A549 (cell line): ENCODE results near the gene CDC20.

ENCODE experiments used
- CBX8 ChIP-seq: fragments of 200-600 bp; sonication (generic); IDR thresholded peaks from 2 replicates; pipeline ENCODE4 v1.6.1; 2016
- ESRRA ChIP-seq: fragments of 150-350 bp; IDR thresholded peaks from 2 replicates; pipeline ENCODE4 v1.6.1; 2014; ENCODE audit warnings: mild to moderate bottlenecking, low read length, borderline replicate concordance
- HDAC2 ChIP-seq: fragments of 200-600 bp; sonication (generic); IDR thresholded peaks from 2 replicates; pipeline ENCODE4 v1.6.1; 2016
- HOXB5 ChIP-seq: fragments of 250-450 bp; sonication (Bioruptor Pico); IDR thresholded peaks from 2 replicates; pipeline ENCODE4 v1.5.0; 2020; ENCODE audit warnings: mild to moderate bottlenecking, moderate library complexity
- JUN ChIP-seq, 2 experiments: fragments of >200 bp; sonication (Bioruptor Twin); formaldehyde crosslinking; IDR thresholded peaks; 2 replicates in 1 of 2; 3 replicates in 1 of 2; pipeline ENCODE4 v1.6.1; 2016 to 2017
- MAZ ChIP-seq: fragments of 150-350 bp; IDR thresholded peaks from 2 replicates; pipeline ENCODE4 v1.6.1; 2014; ENCODE audit warnings: antibody characterized with exemption, low read depth, low read length, borderline replicate concordance
- RFX5 ChIP-seq: fragments of 450-650 bp; IDR thresholded peaks from 2 replicates; pipeline ENCODE4 v1.7.1; 2014; ENCODE audit warnings: antibody characterized with exemption, mild to moderate bottlenecking, moderate library complexity
- SMC3 ChIP-seq: fragments of >200 bp; sonication (Bioruptor Twin); formaldehyde crosslinking; IDR thresholded peaks from 3 replicates; pipeline ENCODE4 v1.6.1; 2018; ENCODE audit warnings: inconsistent platforms
- TF ChIP-seq, protein P1 (sequence below): fragments of >200 bp; sonication (Bioruptor Twin); formaldehyde crosslinking; IDR thresholded peaks from 3 replicates; pipeline ENCODE4 v1.5.1; 2016
- TF ChIP-seq, protein P2 (sequence below): fragments of 150-350 bp; IDR thresholded peaks from 2 replicates; pipeline ENCODE4 v1.6.1; 2014; ENCODE audit warnings: low read depth, mild to moderate bottlenecking, low read length
- TF ChIP-seq, protein P3 (sequence below): fragments of 200-600 bp; sonication (generic); IDR thresholded peaks from 2 replicates; pipeline ENCODE4 v1.6.1; 2016; ENCODE audit warnings: antibody characterized with exemption, mild to moderate bottlenecking, moderate library complexity

DNA sequence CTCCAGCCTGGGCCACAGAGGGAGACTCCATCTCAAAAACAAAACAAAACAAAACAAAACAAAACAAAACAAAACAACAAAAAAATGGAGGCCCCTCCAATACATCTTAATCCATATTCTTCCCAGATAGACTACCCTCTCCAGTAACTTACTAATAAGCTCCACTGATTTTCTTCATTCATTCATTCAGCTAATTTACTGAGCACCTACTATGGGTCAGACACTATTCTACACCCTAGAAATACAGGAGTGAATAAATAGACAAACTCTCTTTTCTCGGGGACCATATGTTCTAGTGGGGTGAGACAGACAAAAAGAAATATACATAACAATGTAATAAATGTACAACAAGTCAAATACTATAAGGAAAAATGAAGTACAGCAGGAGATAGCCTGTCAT lies 7.8 kb upstream of the CDC20 start:
- TF ChIP-seq RFX5 (no peak), ESRRA (no peak), SMC3 (no peak), HDAC2 (no peak), MAZ (no peak), CBX8 (no peak), JUN (IDR thresholded peaks at IDR 0.05) (no peak), HOXB5 (CRISPR knock-in tag) (no peak)
- TF ChIP-seq, protein P1, sequence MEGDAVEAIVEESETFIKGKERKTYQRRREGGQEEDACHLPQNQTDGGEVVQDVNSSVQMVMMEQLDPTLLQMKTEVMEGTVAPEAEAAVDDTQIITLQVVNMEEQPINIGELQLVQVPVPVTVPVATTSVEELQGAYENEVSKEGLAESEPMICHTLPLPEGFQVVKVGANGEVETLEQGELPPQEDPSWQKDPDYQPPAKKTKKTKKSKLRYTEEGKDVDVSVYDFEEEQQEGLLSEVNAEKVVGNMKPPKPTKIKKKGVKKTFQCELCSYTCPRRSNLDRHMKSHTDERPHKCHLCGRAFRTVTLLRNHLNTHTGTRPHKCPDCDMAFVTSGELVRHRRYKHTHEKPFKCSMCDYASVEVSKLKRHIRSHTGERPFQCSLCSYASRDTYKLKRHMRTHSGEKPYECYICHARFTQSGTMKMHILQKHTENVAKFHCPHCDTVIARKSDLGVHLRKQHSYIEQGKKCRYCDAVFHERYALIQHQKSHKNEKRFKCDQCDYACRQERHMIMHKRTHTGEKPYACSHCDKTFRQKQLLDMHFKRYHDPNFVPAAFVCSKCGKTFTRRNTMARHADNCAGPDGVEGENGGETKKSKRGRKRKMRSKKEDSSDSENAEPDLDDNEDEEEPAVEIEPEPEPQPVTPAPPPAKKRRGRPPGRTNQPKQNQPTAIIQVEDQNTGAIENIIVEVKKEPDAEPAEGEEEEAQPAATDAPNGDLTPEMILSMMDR, result no peak
- TF ChIP-seq, protein P2, sequence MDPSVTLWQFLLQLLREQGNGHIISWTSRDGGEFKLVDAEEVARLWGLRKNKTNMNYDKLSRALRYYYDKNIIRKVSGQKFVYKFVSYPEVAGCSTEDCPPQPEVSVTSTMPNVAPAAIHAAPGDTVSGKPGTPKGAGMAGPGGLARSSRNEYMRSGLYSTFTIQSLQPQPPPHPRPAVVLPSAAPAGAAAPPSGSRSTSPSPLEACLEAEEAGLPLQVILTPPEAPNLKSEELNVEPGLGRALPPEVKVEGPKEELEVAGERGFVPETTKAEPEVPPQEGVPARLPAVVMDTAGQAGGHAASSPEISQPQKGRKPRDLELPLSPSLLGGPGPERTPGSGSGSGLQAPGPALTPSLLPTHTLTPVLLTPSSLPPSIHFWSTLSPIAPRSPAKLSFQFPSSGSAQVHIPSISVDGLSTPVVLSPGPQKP, result no peak
- TF ChIP-seq, protein P3, sequence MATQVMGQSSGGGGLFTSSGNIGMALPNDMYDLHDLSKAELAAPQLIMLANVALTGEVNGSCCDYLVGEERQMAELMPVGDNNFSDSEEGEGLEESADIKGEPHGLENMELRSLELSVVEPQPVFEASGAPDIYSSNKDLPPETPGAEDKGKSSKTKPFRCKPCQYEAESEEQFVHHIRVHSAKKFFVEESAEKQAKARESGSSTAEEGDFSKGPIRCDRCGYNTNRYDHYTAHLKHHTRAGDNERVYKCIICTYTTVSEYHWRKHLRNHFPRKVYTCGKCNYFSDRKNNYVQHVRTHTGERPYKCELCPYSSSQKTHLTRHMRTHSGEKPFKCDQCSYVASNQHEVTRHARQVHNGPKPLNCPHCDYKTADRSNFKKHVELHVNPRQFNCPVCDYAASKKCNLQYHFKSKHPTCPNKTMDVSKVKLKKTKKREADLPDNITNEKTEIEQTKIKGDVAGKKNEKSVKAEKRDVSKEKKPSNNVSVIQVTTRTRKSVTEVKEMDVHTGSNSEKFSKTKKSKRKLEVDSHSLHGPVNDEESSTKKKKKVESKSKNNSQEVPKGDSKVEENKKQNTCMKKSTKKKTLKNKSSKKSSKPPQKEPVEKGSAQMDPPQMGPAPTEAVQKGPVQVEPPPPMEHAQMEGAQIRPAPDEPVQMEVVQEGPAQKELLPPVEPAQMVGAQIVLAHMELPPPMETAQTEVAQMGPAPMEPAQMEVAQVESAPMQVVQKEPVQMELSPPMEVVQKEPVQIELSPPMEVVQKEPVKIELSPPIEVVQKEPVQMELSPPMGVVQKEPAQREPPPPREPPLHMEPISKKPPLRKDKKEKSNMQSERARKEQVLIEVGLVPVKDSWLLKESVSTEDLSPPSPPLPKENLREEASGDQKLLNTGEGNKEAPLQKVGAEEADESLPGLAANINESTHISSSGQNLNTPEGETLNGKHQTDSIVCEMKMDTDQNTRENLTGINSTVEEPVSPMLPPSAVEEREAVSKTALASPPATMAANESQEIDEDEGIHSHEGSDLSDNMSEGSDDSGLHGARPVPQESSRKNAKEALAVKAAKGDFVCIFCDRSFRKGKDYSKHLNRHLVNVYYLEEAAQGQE, result no peak
